ENCODE measurements around the gene MAT1A. TPM values are rescaled to one million over a fixed set of nuclear protein-coding genes. Genes with fewer than 3 reads are reported as not detected.
A peak's percentile ranks its signal among the peaks of the same experiment; 100 is the strongest.

The MAT1A gene
- total and polyA plus RNA-seq, 2 of the 13 experiments (the other 11 are each of a cell fraction or from before 2014, with no cell fraction given): 57.1 to 76.9 TPM

- TF ChIP-seq, protein P1, sequence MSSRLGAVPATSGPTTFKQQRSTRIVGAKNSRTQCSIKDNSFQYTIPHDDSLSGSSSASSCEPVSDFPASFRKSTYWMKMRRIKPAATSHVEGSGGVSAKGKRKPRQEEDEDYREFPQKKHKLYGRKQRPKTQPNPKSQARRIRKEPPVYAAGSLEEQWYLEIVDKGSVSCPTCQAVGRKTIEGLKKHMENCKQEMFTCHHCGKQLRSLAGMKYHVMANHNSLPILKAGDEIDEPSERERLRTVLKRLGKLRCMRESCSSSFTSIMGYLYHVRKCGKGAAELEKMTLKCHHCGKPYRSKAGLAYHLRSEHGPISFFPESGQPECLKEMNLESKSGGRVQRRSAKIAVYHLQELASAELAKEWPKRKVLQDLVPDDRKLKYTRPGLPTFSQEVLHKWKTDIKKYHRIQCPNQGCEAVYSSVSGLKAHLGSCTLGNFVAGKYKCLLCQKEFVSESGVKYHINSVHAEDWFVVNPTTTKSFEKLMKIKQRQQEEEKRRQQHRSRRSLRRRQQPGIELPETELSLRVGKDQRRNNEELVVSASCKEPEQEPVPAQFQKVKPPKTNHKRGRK (CRISPR knock-in tag; IDR thresholded peaks at IDR 0.05): no peak
- TF ChIP-seq SOX6 (IDR thresholded peaks at IDR 0.05) (no peak), SOX6 (CRISPR knock-in tag; IDR thresholded peaks at IDR 0.05) (peak; percentile 73), YEATS2 (CRISPR knock-in tag; IDR thresholded peaks at IDR 0.05; ENCODE audit: borderline replicate concordance) (peak; percentile 24; the same call in 1 of the 2 replicates), NONO (IDR thresholded peaks at IDR 0.05) (no peak), NONO (CRISPR knock-in tag; conservative IDR thresholded peaks at IDR 0.05) (peak; percentile 84), CBFB (CRISPR knock-in tag; IDR thresholded peaks at IDR 0.05) (0 out of 2 replicates have a peak, but pooled peaks have one; percentile 22), IKZF5 (CRISPR knock-in tag; IDR thresholded peaks at IDR 0.05) (peak; percentile 89), NR2F1 (CRISPR knock-in tag; IDR thresholded peaks at IDR 0.05) (peak; percentile 32 to 39; a peak in 1 of 4 replicates), SP4 (CRISPR knock-in tag; IDR thresholded peaks at IDR 0.05) (no peak), KDM4B (CRISPR knock-in tag; IDR thresholded peaks at IDR 0.05) (peak; percentile 14; the same call in 1 of the 2 replicates), RXRA (CRISPR knock-in tag; IDR thresholded peaks at IDR 0.05) (peak; percentile 85), THAP11 (CRISPR knock-in tag; IDR thresholded peaks at IDR 0.05) (peak; percentile 32; the same call in 1 of the 2 replicates)
- TF ChIP-seq, protein P2, sequence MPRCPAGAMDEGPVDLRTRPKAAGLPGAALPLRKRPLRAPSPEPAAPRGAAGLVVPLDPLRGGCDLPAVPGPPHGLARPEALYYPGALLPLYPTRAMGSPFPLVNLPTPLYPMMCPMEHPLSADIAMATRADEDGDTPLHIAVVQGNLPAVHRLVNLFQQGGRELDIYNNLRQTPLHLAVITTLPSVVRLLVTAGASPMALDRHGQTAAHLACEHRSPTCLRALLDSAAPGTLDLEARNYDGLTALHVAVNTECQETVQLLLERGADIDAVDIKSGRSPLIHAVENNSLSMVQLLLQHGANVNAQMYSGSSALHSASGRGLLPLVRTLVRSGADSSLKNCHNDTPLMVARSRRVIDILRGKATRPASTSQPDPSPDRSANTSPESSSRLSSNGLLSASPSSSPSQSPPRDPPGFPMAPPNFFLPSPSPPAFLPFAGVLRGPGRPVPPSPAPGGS (CRISPR knock-in tag; IDR thresholded peaks at IDR 0.05): no peak
- TF ChIP-seq, protein P3, sequence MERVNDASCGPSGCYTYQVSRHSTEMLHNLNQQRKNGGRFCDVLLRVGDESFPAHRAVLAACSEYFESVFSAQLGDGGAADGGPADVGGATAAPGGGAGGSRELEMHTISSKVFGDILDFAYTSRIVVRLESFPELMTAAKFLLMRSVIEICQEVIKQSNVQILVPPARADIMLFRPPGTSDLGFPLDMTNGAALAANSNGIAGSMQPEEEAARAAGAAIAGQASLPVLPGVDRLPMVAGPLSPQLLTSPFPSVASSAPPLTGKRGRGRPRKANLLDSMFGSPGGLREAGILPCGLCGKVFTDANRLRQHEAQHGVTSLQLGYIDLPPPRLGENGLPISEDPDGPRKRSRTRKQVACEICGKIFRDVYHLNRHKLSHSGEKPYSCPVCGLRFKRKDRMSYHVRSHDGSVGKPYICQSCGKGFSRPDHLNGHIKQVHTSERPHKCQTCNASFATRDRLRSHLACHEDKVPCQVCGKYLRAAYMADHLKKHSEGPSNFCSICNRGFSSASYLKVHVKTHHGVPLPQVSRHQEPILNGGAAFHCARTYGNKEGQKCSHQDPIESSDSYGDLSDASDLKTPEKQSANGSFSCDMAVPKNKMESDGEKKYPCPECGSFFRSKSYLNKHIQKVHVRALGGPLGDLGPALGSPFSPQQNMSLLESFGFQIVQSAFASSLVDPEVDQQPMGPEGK (CRISPR knock-in tag; IDR thresholded peaks at IDR 0.05): peak; percentile 63
- TF ChIP-seq, protein P4, sequence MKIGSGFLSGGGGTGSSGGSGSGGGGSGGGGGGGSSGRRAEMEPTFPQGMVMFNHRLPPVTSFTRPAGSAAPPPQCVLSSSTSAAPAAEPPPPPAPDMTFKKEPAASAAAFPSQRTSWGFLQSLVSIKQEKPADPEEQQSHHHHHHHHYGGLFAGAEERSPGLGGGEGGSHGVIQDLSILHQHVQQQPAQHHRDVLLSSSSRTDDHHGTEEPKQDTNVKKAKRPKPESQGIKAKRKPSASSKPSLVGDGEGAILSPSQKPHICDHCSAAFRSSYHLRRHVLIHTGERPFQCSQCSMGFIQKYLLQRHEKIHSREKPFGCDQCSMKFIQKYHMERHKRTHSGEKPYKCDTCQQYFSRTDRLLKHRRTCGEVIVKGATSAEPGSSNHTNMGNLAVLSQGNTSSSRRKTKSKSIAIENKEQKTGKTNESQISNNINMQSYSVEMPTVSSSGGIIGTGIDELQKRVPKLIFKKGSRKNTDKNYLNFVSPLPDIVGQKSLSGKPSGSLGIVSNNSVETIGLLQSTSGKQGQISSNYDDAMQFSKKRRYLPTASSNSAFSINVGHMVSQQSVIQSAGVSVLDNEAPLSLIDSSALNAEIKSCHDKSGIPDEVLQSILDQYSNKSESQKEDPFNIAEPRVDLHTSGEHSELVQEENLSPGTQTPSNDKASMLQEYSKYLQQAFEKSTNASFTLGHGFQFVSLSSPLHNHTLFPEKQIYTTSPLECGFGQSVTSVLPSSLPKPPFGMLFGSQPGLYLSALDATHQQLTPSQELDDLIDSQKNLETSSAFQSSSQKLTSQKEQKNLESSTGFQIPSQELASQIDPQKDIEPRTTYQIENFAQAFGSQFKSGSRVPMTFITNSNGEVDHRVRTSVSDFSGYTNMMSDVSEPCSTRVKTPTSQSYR (CRISPR knock-in tag; IDR thresholded peaks at IDR 0.05; ENCODE audit: borderline replicate concordance): peak; percentile 46; the same call in 1 of the 2 replicates
Measured at GRCh38 chr10:80264081-80265056, 25.1 kb downstream of the MAT1A start (continued).

All from HepG2 (cell line).